ENCODE data around the gene ZBTB20.

ZBTB20 gene

GRCh38 chr3:114899186-114899931 lies 247.7 kb downstream of the ZBTB20 start:
- DNase-seq (ENCODE audit: low spot score) = no peak
- POLR2A ChIA-PET (ENCODE audit: low non-redundant PET) = no interaction called here
- no peak for TF ChIP-seq CTCF (conservative IDR thresholded peaks at IDR 0.05; ENCODE audit: low read depth)
- no peak overlapping the region for H3K27ac ChIP-seq
- CTCF ChIA-PET = interaction anchor here (0.6 kb wide), 1 partner anchor 115 kb away, joined by 3 read pairs; no protein-coding TSS in a partner anchor

GRCh38 chr3:114896978-114897377 lies 250.1 kb downstream of the ZBTB20 start:
- ChIA-PET CTCF (no interaction called here), POLR2A (ENCODE audit: low non-redundant PET) (no interaction called here)
- DNase-seq (ENCODE audit: low spot score) = no peak
- no peak for TF ChIP-seq CTCF (conservative IDR thresholded peaks at IDR 0.05; ENCODE audit: low read depth)
- H3K27ac ChIP-seq = no peak overlapping the region

GRCh38 chr3:114893361-114893760 lies 253.7 kb downstream of the ZBTB20 start:
- no peak for DNase-seq (ENCODE audit: low spot score)
- POLR2A ChIA-PET (ENCODE audit: low non-redundant PET) = no interaction called here
- no peak overlapping the region for H3K27ac ChIP-seq

GRCh38 chr3:114892880-114893279 lies 254.2 kb downstream of the ZBTB20 start:
- ChIA-PET POLR2A (ENCODE audit: low non-redundant PET) (no interaction called here), CTCF (interaction anchor here (0.6 kb wide), 1 partner anchor 488 kb away, joined by 3 read pairs; no protein-coding TSS in a partner anchor)
- no peak overlapping the region for H3K27ac ChIP-seq
- TF ChIP-seq CTCF (conservative IDR thresholded peaks at IDR 0.05; ENCODE audit: low read depth) = no peak
- no peak for DNase-seq (ENCODE audit: low spot score)

More at GRCh38 chr3:114893361-114893760, 253.7 kb downstream of the ZBTB20 start:
- TF ChIP-seq CTCF (conservative IDR thresholded peaks at IDR 0.05; ENCODE audit: low read depth) = no peak
- CTCF ChIA-PET = interaction anchor here (0.6 kb wide), 1 partner anchor 489 kb away, joined by 3 read pairs; no protein-coding TSS in a partner anchor

GRCh38 chr3:114892131-114892879 lies 254.8 kb downstream of the ZBTB20 start:
- ChIA-PET POLR2A (ENCODE audit: low non-redundant PET) (no interaction called here), CTCF (interaction anchor here (0.6 kb wide), 1 partner anchor 488 kb away, joined by 3 read pairs; no protein-coding TSS in a partner anchor)
- no peak for DNase-seq (ENCODE audit: low spot score)
- H3K27ac ChIP-seq = no peak overlapping the region
- TF ChIP-seq CTCF (conservative IDR thresholded peaks at IDR 0.05; ENCODE audit: low read depth) = no peak

GRCh38 chr3:114887806-114888205 lies 259.3 kb downstream of the ZBTB20 start:
- no peak overlapping the region for H3K27ac ChIP-seq
- ChIA-PET POLR2A (ENCODE audit: low non-redundant PET) (no interaction called here), CTCF (no interaction called here)
- no peak for DNase-seq (ENCODE audit: low spot score)
- no peak for TF ChIP-seq CTCF (conservative IDR thresholded peaks at IDR 0.05; ENCODE audit: low read depth)

Data from RWPE1 (cell line).